Measurements from ENCODE around the gene RBM17. TPM values are rescaled to one million over a fixed set of nuclear protein-coding genes. Genes with fewer than 3 reads are reported as not detected.
"Not testable (repeated sequence)": the region's sequence is repeated elsewhere in the genome, so short reads cannot be mapped to it uniquely, and the experiment has no call there.

Gene RBM17, protein sequence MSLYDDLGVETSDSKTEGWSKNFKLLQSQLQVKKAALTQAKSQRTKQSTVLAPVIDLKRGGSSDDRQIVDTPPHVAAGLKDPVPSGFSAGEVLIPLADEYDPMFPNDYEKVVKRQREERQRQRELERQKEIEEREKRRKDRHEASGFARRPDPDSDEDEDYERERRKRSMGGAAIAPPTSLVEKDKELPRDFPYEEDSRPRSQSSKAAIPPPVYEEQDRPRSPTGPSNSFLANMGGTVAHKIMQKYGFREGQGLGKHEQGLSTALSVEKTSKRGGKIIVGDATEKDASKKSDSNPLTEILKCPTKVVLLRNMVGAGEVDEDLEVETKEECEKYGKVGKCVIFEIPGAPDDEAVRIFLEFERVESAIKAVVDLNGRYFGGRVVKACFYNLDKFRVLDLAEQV
- 107 TPM for polyA plus RNA-seq (ENCODE audit: insufficient read length)

DNA sequence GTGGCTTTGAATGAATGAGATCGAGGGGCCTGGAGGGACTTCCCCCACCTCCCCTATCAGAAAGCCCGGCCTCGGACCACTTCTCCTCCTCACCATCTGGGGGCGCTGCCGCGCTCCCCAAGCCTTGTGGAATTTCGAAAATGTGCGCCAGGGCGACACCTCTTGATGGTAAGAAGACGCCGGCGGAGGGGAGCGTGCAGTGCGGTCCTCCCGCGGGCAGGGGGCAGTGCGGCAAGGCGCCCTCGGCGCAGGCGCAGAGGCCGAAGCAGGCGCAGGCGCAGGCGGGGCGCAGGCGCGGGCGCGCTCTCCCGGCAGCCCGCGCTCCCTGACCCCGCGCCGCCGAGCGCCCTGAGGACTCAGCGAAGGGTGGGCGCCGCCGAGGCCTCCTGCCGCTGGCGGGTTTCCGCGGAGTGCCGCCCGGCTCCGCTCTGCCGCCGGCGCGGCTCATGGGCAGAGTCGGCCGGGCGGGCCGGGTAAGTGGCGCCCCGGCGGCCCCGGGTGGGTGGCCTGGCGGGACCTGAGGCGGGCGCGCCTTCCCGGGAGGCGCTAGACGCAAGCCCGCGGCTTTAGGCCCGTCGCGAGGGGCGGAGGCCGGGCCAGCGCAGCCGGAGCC, at the start of gene RBM17:
Gene RBM17 (plus strand): TSS at position 314 of the 613 bp plus-strand sequence. CDS start 8,032 bp downstream, outside the sequence.
- DNase-seq = peak; percentile 99

DNA sequence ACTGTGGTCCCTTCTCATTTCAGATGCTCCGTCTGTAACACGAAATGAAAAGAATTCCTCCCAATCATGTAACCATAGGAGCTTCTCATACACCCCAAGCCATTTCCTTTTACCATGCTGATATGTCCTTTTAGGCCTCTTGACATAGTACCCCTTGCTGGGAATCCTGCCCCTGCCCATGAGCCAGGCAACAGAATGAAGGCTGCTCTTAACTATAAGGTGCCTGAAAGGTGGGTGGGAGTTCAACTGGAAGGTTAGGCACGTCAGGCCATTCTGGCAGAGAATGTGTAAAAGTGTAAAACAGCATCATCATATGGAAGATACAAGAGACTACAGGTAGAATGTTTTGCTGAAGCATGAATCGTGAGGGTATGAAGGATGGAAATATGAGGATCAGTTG, 49.1 kb upstream of the RBM17 start:
- no peak for DNase-seq

DNA sequence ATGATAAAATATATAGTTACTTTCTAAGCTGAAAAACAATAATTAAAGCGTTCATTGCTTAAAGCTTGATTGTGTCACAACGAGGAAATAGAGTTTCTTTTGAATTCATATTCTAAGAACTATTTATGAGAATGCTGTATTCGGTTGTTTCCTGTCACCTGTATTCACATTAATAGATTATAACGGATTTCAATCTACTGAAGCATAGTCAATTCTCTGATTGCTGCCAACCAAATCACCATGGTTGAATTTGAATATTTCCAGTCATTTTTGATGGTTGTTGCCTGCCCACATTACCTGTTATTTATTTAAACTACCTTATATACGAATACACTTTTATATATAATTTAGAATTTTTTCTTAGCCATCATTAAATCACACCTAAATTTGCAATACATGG, 48.6 kb upstream of the RBM17 start:
- no peak for DNase-seq

DNA sequence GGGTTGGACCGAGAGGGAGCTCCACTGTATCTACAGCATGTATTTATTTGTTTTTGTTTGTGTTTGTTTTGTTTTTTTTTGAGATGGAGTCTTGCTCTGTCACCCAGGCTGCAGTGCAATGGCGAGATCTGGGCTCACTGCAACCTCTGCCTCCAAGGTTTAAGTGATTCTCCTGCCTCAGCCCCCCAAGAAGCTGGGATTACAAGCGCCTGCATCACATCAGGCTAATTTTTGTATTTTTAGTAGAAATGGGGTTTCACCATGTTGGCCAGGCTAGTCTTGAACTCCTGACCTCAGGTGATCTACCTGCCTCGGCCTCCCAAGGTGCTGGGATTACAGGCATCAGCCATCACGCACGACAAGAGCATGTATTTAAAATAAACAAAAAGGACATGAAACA, 45.5 kb upstream of the RBM17 start:
- DNase-seq = not testable (repeated sequence)

DNA sequence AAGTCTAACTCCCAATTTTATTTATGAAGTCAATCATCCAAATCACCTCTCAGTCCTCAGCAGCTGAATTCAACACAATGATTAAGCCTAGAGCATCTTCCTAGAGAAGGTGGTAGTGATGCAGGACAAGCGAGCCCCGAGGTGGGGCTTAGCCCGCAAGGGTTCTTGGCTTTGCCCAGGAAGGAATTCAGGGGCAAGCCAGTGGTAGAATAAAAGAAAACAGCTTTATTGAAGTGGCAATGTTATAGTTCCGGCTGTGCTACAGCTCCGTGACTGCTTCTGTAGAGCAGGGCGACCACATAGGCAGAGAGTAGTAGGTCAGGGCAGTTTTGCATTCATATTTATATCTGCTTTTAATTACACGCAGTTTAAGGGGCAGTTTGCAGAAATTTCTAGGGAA, 44.8 kb upstream of the RBM17 start:
- no peak for DNase-seq

DNA sequence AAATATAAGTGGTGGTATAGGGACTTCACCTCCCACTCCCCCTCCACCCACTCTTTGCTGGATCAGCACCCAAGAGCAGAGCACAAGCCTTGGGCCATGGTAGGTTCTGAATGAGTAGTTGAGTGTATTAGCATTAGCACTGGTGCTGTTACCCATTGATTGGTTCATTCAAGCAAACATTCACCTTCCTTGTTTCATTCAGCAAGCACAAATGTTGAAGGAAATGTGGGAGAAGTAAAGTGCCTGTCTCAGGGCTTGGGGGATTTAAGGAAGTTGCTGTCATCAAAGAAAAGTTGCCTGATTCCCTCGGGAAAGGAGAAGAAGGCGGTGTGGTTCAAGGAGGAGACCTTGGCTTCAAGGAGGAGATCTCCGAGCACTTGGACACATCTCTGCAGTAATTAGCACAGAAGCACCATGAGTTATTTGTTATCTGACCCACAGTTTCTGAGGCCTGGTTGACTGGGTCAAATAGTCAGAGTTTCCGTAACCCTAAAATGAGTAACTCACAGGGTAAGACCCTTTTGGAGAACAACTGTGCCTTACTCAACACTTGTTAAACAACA, 44.0 kb upstream of the RBM17 start:
- DNase-seq = no peak

DNA sequence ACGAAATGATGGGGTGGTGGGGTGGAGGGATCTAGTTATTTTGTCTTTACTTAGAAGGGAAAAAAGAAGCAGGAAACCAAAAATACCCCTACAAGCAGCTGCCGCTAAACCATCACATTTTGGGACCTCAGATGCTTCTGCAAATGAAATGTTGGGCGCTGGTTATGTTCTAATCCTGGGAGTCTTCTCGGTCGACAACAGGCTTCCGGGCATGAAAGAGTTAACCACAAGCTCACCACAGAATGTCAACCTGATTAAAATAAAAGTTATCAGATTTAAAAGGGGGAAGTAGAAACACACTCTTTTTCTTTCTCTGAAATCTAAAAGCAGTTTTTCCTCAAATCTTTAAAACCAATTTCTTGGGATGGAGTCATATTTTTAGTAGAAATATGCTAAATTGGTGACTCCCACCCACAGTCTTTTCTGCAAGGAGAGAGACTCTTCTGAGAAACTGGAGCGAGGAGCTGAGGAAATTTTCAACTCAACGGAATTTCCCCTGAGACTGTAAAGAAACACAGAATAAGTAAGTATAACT, 43.5 kb upstream of the RBM17 start:
- DNase-seq = no peak

DNA sequence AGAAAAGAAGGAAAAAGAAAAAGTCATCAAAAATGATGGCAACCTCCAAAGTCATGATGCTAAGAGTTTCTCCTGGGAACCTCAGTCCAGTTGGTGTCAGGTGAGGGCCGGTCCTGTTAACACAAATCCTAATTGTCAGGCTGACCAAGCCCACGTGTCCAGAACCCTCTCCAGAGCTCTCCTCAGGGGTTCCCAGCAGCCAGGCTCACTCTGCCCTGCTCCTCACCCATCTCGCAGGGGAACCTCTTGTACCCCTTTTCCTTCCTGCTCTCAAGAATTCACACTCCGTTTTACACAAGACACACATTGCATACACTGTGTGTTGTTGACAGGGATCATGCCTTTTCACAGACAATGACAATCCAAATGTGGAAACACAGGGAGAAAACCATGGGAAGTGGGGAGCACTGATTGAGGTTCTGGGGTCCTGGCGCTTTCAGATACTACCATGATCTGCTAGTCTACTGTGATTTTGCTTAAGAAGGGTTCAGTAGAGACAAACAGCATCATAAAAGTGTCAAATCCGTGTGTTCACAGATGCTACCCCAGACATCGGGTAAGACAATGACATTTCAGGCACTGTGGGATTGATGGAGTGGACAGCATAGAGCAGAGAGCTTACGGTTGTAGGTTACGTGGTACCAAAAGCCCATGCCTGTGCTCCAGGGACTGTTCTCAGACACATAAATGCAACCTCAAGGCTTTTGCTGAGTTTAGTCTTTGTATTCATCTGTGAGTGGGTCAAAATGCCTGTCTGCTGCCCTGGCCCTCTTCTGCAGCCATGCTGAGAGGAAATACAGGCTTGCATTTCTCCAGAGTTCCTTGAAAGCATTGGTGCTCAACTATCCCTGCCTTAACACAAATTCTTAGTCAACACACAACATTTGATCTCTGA, 42.7 kb upstream of the RBM17 start:
- DNase-seq = no peak

DNA sequence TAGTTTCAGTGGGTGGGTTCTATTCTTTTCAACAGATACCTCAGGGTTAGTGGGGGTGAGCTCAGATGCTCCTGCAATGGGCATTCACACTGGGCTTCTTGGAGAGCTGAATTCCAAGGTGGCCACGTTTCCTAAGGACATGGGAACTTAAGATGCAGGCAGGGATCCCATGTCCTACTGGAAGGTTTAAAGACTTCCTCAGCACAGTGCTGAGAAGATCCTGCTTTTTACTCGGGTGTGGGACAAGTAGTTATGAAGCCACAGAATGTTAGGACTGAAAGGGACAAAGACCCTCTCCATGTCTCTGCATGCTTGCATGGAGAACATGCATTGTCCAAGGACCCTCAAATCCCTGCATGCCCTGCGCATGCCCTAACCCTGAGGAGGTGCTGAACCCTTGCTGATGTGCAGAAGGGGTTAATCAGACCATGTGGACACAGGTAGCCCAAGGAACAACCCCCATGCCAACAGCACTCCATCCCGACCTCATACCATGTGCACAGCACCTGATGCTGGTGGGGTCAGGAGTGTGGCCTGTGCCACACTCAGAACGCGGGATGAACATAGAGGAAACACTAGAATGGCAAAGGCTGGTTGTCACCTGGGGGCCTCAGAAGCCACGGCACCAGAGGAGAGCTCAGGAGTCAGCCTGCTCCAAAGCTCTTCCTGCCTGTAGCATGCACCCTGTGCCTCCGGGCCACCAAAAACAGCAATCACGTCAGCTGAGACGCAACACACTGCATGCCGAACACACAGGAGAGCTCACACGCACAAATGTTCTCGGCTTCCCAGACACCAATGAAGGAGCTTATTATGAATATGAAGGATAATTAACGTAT, 41.8 kb upstream of the RBM17 start:
- no peak for DNase-seq

DNA sequence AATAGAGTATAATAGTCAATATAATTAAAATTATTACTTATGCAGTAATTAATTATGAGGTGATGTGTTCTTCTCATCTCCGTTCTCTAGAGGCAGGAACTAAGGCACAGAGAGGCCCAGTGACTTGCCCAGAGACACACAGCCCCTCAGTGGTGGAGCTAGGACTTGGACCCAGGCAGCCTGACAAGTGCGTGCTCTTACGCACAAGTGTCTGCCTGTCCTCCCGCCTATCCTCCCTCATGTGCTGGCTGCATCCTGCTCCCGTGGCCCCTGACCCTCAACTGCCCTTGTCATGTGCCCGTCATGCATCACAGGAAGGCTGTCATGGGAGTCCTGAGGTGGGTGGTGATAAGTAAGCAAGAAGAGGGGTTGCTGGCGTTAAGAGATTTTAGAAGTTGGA, 41.0 kb upstream of the RBM17 start:
- DNase-seq = no peak

DNA sequence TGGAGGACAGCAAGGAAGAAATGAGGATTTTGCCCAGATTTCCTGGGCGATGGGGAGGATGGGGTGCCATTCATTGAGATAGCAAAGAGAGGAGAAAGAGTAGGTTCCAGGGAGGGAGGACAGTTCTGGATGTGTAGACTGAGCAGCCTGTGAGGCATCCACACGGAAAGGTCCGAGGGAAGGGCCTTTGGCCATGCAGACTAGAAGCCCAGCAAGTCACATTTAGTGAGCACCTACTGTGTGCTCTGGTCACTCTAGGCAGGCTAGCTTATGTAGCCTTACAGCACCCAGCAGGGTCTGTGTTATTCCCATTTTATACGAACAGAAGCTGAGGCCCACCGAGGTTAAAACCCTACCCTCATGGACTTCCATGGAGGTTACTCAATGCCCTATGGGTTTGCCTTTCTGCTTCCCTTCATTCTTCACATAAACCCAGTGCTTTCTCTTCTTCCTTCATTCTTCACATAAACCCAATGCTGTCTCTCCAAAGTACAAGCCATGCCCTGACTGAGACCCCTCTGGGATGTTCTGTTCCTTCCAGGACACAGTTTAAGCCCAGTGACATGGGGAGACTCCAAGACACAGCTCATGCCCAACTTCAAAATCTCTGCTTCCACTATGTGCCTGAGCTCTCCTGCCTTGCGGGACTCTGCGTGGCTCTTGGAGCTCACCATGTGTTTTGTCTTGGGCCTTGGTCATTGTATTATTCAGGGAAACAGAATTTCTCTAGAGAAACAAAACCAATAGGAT, 40.4 kb upstream of the RBM17 start:
- no peak for DNase-seq

DNA sequence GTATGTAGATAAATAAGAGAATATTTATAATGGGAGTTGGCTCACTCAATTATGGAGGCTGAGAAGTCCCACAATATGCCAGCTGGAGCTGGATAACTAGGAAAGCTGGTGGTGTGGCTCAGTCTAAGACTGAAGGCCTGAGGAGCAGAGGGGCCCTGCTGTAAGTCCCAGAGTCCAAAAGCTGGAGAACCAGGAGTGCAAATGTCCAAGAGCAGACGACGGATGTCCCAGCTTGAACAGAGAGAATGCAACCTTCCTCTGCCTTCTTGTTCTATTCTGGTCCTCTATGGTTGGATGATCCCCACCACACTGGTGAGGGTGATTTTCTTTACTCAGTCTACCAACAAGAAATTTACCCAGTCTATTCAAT, 39.8 kb upstream of the RBM17 start:
- DNase-seq = no peak

DNA sequence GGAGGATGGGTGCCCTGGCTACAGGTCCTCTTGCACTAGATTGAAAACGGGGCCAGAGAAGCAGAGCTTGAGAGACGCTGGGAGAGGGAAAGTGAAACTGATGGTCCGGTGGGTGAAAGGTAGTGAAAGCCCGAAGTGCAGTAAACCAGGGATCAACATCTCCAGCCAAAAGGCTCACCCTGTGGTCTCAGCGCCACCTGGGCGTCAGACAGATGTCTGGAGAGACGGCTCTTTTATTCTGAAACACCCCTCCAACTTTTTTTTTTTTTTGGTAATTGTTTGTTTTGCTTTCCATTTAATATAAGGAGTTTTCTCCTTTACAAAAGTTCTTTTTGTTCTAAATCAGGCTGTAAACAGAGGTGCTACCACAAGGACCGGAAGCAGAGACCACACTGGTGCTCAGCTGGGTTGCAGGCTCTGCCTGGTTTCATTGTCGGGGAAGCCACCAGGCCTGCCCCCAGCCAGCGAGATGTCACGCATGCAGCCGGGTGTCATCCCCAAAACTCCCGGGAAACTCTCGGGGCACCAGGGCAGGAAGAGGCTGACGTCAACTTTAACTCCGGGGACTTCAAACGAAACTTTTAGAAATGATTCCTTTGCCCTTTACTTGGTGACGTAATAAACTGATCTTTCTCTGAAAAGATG, 37.9 kb upstream of the RBM17 start:
- DNase-seq = peak; percentile 40

DNA sequence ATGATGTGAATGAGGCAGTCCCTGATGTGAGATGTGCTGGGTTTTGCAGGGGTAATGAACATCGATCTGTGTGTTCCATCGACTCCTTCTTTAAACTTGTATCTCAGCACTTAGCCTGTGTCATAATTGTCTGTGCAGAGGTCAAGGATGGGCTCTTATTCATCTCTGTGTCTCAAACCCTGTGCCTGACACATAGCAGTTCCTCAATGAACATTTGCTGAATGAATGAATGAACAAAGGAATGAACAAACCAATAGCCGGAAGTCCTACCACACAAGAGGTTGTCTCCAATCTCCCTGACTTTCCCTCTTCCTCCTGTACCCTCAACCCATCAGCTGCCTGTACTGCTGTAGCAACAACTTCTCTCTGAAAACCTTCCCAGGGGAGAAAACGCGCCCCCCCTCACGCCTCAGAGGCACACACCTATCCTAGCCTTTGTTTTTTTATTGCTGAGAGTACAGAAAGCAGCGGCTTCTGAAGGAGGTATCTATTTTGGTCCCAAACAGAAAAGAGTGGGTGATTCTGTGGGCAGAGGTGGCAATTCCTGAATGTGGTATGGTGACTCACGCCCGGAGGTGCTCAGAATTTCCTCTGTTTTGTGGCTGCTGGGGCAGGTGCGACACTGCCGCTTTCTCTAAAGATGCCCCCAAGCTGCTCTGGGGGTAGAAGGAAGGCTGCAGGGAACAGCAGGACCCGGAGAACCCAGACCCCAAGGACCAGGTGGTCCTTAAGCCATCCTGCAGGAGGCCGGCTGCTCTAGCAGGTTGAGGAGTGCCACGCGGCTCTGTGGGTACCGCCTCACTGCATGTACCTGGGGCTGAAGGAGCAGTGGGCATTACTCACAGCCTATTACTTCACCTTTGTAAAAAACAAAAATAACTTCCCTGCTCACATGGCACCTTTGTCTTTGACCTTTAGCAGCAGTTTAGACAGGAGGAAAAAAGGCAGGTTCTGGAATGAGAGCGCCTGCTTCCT, 36.3 kb upstream of the RBM17 start:
- no peak for DNase-seq

DNA sequence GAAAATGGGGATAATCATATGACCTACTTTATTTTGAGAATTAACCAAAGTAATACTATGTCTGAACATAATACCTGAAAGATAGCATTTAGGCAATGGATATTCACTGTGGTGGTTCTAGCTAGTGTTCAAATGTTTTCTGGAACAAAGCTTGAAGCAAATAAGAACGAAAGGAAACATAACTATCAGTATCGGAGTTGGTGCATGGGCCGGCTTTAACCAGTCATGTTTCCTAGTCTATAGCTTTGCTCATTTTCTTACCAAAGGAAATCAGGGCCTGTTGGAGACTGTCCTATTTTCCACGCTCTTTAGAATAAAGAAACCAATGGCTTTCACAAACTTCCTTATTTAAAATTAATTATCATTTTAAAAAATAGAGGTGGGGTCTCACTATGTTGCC, 35.5 kb upstream of the RBM17 start:
- DNase-seq = no peak

DNA sequence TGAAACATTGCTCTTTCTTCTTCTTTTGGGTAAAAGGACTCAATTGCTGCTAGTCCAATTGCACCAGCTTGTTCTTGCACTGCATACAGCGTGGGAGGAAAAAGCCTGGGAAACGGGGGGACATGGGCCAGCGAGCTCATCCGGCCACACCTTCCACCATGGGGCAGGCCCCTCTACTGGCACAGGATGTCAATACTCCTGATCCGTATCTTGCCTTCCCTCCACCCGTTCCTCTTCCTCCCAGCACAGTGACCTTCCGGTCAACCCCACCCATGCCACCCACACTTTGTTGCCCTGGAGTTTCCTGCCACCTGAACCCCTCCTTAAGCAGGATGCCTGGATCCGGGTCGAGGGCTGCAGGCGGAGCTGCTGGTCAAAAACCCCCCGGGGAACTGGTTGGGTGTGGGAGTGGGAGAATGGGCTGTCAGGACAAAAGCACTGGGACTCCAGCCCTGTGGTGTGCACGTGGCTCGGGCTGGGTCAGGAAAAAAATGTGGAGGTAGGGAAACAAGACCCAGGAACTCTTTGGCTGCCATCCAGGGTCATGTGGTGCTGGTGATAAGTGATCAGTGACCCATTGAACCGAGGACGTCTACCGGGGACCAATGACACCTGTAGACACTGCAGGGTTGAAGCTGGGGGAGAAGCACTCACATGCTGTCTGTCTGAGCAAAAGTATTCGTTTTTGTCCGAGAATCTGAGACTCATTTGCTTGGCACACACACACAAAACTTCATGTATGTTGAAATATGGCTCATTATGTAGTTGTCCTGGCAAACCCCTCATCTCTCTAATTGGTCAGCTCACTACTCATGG, 34.8 kb upstream of the RBM17 start:
- no peak for DNase-seq

DNA sequence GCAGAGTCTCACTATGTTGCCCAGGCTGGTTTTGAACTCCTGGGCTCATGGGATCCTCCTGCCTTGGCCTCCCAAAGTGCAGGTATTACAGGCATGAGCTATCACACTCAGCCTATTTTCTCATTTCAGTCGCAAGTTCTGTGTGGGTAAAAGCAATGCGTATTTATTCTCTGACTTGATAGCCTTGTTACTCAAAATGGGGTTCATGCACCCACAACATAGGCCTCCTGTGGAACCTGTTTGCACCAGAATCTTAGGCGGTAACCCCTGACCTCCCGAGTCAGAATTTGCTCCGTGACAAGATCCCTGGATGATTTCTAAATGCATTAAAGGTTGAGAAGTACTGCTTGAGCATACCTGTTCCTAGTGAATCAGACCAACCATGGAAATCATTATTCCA, 34.0 kb upstream of the RBM17 start:
- DNase-seq = no peak

DNA sequence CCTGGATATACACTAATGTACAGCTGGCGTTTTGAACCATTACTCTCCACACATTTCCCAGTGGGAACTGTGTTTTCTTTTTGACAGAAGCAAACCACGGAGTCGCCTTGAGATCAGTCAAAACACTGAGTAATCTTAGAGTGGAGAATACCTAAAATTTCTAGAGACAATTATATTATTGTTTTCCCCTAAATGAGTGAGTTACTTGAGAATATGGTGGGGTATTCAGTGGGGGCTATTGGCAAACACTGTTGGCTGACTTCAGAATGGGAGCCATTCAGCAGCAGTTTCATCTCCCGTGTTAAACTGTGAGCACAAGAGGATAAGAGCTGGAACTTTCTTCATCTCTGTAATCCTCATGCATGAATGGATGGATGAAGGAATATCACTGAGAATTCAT, 32.9 kb upstream of the RBM17 start:
- DNase-seq = no peak

All from hindlimb muscle (tissue), 1 donor.